Measurements from ENCODE around the gene KCNJ4. TPM values are rescaled to one million over a fixed set of nuclear protein-coding genes. Genes with fewer than 3 reads are reported as not detected.

KCNJ4 gene
- total RNA-seq, 4 donors from 2014 or later, result not detected

- no peak for TF ChIP-seq CTCF (IDR thresholded peaks at IDR 0.05; ENCODE audit: low read depth)
Observed at GRCh38 chr22:38455530-38456271, 702 bp upstream of the KCNJ4 start.

- TF ChIP-seq CTCF (IDR thresholded peaks at IDR 0.05; ENCODE audit: low read depth), result no peak
Observed at GRCh38 chr22:38454353-38455075, 485 bp downstream of the KCNJ4 start.

- TF ChIP-seq CTCF (IDR thresholded peaks at IDR 0.05; ENCODE audit: low read depth), result no peak
Observed at GRCh38 chr22:38453996-38454352, 1.0 kb downstream of the KCNJ4 start.

GRCh38 chr22:38453066-38453672 is 1.8 kb downstream of the KCNJ4 start:
- no peak for TF ChIP-seq CTCF (IDR thresholded peaks at IDR 0.05; ENCODE audit: low read depth)

GRCh38 chr22:38452373-38453065 is 2.5 kb downstream of the KCNJ4 start:
- TF ChIP-seq CTCF (IDR thresholded peaks at IDR 0.05; ENCODE audit: low read depth), result no peak

- TF ChIP-seq CTCF (IDR thresholded peaks at IDR 0.05; ENCODE audit: low read depth), result no peak
Observed at GRCh38 chr22:38451864-38452263, 3.1 kb downstream of the KCNJ4 start.

- TF ChIP-seq CTCF (IDR thresholded peaks at IDR 0.05; ENCODE audit: low read depth), result no peak
Observed at GRCh38 chr22:38451404-38451803, 3.6 kb downstream of the KCNJ4 start.
